ENCODE data around the gene NAA38.

NAA38 gene, protein sequence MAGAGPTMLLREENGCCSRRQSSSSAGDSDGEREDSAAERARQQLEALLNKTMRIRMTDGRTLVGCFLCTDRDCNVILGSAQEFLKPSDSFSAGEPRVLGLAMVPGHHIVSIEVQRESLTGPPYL

DNA sequence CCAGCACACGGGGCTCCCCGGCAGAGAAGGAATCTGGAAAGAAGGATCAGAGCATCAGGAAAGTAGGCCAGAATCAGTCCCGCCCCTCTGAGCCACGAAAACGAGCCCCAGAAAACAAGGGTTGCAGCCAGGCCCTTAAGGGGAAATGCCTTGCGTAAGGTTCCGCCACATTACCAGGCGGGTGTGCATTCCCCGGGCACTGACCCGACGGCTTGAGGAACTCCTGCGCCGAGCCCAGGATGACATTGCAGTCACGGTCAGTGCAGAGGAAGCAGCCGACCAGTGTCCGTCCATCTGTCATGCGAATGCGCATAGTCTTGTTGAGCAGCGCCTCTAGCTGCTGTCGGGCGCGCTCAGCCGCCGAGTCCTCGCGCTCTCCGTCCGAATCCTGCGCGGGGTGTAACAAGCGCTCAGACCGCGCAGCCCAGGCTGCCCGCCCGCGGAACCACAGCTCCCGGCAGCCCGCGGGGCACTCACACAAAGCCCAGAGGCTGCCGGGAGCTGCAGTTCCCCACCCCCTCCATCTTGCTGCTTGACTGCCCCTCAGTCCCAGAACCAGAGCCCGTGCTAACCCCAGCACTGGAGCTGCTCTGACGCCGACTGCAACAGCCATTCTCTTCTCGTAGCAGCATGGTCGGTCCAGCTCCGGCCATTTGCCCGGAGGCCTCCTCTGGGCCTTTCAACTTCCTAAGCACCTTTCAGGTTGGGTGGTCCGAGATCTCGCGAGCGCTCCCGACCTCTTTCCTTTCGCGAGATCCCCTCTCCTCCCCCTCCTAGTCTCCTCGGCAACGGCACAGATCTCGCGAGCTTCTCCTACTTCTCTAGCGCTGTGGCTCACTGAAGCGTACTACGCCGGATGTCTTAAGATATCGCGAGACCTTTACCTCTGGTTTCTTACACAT lies at the start of gene NAA38:
TSS of gene NAA38 (minus strand) at position 749 of the 902 bp plus-strand sequence. CDS start at position 653, 96 bp downstream.
- DNase-seq (ENCODE audit: low spot score), result peak; percentile 82

DNA sequence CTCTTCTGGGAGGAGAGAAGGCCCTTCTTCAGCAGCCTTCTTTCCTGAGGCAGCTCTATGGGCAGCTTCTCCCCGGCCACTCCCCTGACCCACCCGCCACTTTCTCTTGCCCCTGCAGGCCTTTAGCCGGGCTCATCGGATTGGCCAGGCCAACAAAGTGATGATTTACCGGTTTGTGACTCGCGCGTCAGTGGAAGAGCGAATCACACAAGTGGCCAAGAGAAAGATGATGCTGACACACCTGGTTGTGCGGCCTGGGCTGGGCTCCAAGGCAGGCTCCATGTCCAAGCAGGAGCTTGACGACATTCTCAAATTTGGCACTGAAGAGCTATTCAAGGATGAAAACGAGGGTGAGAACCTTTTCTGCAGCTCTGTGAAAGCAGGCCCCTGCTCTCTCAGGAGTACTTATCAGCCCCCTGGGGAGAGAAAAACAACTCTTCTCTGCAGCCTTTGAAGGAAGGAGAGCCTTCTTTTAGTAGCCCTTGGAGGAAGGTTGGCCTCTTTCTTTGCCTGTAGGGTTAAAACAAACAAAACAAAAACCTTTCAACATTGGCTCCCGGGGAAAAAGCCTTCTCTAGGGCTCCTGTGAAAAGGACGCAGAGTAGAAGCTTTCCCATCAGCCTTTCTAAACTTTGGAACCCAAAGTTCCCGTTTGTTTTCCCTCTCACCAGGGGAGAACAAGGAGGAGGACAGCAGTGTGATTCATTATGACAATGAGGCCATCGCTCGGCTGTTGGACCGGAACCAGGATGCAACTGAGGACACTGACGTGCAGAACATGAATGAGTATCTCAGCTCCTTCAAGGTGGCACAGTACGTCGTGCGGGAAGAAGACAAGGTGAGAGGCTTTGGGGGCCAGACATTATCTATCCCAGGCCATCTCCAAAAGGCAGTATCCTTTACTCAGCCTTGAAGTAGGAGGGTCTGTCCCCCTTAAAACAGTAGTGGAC lies 46.1 kb upstream of the NAA38 start:
- DNase-seq (ENCODE audit: low spot score), result no peak

DNA sequence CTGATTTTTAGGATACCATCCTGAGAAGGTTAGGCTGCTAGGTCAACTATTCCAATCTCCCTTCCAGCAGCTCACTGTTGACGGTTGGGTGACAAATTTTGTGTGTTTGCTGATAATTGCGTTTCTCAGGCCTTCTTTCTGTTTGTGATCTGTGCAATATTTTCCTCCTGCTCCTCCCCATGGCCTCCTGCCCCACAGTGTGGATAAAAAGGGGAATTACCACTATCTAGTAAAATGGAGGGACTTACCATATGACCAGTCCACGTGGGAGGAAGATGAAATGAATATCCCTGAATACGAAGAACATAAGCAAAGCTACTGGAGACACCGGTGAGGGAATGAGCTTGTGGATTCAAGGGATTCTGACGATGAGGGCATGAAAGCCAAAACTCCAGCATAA lies 40.4 kb upstream of the NAA38 start:
- no peak for DNase-seq (ENCODE audit: low spot score)

DNA sequence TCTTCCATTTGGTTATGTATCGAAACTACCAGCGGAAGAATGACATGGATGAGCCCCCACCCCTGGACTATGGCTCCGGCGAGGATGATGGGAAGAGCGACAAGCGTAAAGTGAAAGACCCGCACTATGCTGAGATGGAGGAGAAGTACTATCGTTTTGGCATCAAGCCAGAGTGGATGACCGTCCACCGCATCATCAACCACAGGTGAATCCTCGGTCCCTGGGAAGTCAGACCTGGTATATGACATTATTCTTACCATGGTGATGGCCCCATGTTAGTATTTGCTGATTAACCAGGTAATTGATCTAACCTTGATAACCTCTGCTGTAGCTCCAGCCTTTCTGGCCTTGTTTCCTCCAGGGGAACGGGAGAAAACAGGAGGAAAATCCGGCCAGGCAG lies 39.7 kb upstream of the NAA38 start:
- no peak for DNase-seq (ENCODE audit: low spot score)

DNA sequence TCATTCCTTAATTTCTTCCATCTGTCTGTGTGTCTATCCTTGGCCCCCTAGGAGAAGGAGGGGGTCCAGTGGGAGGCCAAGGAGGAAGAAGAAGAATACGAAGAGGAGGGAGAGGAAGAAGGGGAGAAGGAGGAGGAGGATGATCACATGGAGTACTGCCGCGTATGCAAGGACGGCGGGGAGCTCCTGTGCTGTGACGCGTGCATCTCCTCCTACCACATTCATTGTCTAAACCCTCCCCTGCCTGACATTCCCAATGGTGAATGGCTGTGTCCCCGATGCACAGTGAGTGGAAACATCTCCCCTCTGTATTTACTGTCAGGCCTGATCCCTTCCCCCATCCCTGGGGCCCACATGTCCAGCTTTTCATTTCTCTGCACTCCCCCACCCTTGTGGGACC lies 37.5 kb upstream of the NAA38 start:
- DNase-seq (ENCODE audit: low spot score), result no peak

DNA sequence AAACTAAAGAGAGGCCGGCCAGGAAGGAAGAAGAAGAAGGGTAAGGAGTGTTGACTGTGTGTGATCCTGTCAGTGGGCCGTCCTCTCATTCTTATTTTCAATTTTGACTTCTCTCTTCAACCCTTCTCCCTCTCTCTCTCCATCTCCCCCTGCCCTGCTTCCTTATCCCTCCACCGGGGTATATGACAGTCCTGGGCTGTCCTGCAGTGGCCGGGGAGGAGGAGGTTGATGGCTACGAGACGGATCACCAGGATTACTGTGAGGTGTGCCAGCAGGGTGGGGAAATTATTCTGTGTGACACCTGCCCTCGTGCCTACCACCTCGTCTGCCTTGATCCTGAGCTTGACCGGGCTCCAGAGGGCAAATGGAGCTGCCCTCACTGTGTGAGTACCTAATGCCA lies 36.9 kb upstream of the NAA38 start:
- no peak for DNase-seq (ENCODE audit: low spot score)

DNA sequence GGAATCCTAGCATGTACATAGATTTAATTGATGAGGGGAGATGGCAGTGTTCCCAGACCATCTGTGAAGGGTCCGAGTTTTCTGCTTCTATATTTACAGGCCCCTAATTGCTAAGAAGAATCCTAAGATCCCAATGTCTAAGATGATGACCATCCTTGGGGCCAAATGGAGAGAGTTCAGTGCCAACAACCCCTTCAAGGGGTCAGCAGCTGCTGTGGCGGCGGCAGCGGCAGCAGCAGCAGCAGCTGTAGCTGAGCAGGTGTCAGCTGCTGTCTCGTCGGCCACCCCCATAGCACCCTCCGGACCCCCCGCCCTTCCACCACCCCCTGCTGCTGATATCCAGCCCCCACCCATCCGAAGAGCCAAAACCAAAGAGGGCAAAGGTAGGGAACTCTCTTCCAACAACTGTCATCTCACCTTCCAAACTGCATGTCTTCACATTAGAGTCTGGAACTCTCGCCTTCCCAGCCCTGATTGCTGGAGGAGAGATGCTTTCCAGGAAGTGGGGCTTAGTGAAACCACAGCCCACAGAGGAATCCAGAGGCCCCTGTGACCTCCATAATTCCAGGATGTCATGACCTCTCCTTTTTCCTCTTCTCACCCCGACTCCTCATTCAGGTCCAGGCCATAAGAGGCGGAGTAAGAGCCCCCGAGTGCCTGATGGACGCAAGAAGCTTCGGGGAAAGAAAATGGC lies 36.0 kb upstream of the NAA38 start:
- no peak for DNase-seq (ENCODE audit: low spot score)

DNA sequence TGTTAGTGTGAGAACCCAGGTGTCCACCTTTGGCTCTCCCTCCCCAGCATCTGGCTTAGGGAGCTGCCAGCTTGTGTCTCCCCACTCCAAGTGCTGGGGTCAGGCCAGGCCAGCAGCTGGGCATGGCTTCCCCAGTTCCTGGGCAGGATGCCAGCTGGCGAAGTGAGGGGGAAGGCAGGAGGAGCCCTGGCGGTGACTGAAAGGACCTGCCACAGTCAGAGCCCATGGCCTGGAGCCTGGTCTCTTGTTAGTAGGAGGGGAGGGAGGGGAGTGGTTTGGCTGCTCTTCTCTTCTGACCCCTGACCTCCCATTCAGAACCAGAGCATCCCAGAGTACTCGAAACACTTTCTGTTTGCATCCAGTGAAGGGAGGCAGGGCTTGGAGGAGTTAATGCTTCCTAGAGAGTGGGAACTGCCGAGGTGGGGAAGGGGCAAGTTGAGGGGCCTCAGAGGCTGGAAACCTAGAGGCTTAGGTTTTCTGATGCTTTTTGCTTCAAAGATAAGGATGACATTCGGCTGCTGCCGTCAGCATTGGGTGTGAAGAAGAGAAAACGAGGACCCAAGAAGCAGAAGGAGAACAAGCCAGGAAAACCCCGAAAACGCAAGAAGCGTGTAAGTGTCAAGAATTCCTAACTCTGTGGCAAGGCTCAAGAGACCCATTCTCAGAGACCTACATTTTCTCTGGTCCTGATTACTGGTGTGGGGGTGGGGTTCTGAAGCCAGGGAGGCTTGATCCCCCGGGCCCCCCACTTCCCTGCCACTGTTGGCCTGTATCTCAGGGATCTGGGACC lies 32.0 kb upstream of the NAA38 start:
- peak; percentile 76 for DNase-seq (ENCODE audit: low spot score)

DNA sequence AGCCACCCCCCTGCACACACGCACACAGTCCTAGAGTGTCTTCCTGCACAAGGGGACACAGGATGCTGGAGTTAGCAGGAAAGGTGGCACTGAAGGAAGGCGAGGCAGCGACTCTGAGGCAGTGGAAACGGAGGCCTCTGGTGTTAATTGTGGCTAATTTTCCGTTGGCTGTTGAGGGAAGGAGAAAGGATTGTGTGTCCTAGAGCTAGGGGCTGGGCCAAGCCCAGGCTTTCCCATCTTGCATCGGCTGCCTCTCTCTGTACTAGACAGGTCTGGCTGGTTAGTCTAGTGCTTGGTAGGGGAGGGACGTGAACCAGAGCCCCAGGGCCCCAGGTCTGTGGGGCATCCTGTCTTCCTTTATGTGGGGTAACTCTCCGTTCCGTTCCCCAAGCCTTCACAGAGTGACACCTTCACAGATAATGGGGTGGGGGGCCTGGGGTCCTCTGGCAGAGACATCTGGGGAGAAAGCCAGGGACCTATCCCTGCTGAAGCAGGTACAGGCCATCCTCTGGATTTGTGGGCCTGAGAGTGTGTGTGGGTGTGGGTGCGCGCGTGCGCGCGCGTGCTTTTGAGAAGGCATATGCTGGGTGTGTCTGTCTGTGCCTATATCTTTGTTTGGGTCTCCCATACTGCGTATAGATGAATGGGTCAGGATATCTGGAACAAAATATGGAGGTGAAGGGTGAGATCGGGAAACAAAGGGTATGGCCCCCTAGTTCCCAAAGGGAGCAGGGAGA lies 31.0 kb upstream of the NAA38 start, which contains the start of gene CHD3:
TSS of gene CHD3 (plus strand) at position 606 of the 737 bp plus-strand sequence. CDS start 212 bp downstream, outside the sequence.
- no peak for DNase-seq (ENCODE audit: low spot score)

DNA sequence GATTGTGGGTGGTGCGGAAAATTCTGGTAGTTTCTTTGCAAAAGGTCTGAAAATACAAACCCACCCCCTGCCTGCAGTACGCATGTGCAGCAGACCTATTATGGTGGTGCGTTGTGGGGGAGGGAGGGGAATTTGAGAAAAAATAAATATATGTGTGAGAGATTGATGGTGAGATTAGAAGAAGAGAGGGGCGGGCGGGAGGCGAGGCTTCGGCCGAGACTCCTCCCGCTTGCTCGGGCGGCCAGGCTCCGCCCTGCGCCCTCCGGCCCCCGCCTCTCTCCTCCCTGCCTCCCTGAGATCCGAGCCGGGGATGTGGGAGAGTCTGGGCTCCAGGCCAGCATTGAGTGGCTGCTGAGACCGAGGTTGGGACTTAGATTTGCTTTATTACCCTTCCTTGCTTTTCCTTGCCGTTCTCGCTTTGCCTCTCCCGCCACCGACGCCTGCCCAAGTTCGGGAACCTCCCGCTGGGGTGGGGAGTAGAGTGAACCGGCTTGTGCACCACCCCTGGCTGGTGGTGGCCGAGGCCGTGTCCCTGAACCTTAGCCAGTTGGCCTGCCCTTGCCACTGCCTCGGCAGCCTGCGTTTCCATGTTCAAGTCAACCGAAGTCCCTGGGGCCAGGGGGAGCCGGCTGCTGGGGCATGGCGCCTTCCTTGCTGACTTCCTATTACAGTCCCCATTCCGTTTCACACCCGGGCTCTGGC lies 30.3 kb upstream of the NAA38 start:
- DNase-seq (ENCODE audit: low spot score), result peak; percentile 89

DNA sequence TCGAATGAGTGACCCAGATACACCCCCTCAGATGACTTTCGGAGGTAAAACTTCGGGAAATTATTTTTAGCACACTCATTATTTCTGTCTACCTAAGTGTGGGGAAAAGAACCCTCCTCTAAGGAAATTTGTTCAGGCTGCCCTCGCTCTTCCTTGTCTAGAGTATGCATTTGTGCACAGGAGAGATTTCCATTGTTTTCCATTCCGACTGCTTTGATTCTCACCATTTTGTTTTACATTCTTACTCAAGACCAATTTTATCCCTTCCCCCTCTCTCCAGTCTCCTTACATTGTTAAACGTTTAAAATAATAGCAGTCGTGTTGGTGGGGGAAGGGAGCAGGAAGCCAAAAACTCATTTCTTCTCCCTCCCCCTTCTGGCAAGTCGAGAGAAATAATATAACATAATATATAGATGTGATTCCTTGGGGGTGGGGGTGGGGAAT lies 29.7 kb upstream of the NAA38 start:
- DNase-seq (ENCODE audit: low spot score), result no peak

DNA sequence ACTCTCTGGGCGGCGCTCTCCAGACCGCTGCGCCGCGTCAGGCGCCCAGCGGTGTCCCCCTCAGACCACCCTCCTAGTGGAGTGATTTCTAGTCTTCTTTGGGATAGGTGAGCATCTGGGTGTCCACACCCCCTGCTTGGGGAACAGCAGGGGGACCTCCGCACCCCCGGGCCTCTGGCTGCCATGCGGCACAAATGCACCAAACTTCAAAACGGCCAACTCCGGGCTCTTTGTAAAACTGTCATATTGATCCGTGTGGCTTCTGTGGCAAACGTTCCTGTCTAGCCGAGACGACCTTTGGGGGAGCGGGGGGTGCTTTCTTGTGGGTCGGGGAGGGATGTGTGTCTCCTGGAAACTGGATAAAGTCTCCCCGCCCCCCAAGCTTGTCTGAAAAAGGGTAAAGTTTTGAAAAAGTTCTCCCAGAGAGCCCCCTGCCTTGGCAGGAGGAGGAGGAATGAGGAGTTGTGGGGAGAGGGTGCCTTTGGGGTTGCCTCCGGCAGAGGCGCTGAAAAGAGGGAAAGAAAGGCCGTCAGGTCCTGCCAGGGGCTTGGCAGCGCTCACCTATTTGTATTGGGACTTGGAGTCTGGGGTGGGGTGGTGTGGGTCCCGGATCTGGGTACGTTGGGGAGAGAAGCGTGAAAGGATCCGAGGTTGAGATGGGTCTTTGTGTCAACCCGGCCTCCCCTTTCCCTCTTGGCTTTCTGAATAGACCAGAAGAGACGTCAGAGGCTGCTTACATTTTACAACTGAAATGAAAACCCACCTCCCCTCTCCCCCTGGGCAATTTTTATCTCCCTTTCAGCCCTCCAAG lies 29.1 kb upstream of the NAA38 start:
- DNase-seq (ENCODE audit: low spot score), result peak; percentile 54

DNA sequence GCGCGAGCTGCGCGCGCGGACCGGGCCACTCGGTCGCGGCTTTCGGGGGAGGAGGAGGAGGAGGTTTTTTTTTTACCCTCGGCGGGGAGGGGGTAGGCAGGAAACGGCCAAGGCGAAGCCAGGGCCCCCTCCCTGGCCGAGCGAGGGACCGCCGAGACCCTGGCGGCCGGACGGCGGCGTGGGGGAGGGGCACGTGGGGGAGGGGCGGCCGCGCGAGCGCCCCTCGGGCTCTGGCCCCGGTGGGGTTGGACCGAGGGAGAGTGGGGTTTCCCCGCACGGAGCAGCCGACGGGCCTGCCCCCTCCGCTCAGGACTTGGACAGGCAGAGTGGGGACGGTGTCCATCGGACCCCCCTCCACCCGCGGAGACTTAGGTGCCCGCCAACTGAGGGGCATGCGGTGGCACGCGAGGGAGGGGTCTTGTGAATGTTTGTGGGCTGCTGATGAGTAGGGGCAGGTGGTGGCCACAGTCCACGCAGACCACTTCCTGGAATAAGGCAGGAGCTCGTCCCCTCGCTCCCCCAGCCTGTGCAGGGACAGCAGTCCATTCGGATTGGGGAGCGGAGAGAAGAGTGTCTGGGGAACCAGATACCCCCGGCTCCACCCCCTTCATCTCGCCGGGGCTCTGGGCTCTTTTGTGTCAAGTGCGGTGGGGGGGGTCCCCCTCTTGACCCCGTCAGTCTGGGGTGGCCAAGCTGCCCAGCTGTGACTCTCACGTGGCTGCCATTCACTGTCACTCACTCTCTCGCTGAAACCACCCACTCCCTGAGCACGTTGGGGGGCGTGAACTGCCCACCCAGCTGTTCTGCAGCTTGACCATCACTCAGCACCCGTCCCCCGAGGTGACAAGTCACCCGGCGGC lies 28.2 kb upstream of the NAA38 start:
- peak; percentile 81 for DNase-seq (ENCODE audit: low spot score)

DNA sequence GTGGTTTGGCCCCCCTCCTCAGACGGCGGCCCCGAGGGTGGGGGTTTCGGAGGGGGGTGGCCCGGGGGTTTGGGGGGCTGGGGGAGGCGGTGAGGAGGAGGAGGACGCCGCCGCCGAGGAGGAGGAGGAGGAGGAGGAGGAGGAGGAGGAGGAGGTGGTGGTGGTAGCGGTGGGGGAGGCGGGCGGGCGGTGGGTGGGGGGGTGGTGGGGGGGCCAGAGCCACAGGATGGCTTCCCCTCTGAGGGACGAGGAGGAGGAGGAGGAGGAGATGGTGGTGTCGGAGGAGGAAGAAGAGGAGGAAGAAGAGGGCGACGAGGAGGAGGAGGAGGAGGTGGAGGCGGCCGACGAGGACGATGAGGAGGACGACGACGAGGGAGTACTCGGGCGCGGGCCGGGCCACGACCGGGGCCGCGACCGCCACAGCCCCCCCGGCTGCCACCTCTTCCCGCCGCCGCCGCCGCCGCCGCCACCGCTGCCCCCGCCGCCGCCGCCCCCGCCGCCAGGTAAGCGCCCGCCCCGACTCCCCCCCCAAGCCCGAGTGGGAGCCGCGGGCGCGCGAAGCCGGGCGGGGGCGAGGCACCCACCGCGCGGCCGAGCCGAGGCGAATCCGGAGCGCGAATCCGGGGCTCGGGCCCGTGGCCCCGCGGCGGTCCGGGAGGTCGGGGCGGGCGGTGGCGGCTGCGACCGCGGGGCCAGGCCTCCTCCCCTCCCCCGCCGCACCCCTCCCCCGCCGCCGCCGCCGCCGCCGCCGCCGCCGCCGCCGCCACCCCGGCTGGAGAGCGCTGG lies 27.4 kb upstream of the NAA38 start:
- peak; percentile 44 for DNase-seq (ENCODE audit: low spot score)

DNA sequence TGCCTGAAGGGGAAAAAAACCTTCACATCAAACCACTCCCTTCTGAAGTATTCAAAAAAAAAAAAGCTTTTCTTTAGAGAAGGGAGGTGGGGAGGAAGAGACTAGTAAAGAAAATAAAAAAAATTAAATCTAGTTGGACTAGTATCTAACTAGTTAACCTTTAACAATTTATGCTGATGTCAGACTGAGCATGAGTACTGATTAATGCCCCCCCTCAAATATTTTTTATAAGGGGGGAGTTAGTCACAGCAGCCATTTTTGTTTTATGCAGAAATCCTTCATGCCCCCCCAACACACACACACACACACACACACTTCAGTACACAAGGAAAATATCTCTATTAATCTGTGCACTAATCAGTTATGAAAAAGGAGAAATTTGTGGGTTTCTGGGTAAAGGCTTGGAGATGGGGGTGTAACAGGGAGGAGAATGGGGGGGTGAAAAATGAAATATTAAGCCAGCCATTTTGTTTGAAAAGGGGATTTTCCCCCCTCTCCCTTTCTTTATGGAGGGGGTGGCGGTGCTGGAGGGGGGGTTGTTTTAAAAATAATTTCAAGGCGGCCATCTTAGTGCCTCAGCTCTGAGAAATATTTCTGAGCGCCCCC lies 26.5 kb upstream of the NAA38 start:
- DNase-seq (ENCODE audit: low spot score), result no peak

DNA sequence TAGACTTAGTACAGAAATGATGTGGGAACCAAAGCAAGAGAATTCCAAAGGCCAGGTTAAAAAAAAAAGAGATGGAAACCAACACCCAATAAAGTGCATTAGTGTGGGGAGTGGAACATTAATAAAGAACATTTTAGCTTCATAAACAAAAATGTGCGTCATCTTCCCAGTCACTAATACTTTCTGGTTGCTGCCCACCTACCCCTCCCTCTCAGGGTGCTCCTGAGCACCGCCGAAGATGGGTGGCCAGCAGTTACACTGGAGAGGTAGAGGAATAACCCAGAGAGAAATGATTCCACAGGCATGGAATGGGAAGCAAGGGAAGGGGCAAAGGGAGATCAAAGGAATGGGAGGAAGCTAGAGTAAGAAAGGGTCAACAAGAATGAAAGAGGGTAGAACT lies 25.3 kb upstream of the NAA38 start:
- no peak for DNase-seq (ENCODE audit: low spot score)
